Measurements from ENCODE around the gene AKR1D1.

- no peak for TF ChIP-seq POLR2A (IDR thresholded peaks at IDR 0.05; ENCODE audit: low read depth, low read length)
- TF ChIP-seq TAF1 (IDR thresholded peaks at IDR 0.05; ENCODE audit: borderline replicate concordance, low read depth, low read length): no peak
These were observed 49.4 kb downstream of the AKR1D1 start for GRCh38 chr7:138125598-138126111.

Data from GM12892 (cell line).